SK-MEL-5 (cell line): ENCODE data around the gene C2CD5. TPM values are rescaled to one million over a fixed set of nuclear protein-coding genes. Genes with fewer than 3 reads are reported as not detected.

Experiments used
- DNase-seq: peaks from one replicate; pipeline ENCODE4 v3.0.0-alpha.2; 2016; ENCODE audit warnings: low read depth, low spot score
- in situ Hi-C: cut with HindIII; loops from 2 replicates; pipeline ENCODE4 v1.10.0; 2016; ENCODE audit warnings: low sequenced_read_pairs, high pct_unique_total_duplicates, low pct_unique_long_range_greater_than_20kb
- total RNA-seq: library from RNA; depleted of rRNA; stranded (reverse); fragments of >200 nt; shearing (Covaris generic); gene quantifications from 2 replicates; pipeline ENCODE4 v1.2.3, GENCODE V29; 2014; rRNA removed

Gene C2CD5
- total RNA-seq, 1 experiment from 2014 or later, result 12.4 TPM

- no peak for DNase-seq
- in situ Hi-C loops, result no loop called here
These were observed 135.5 kb downstream of the C2CD5 start for GRCh38 chr12:22408610-22409376.

GRCh38 chr12:22407397-22407796 lies 136.9 kb downstream of the C2CD5 start:
- in situ Hi-C loops, result no loop called here
- DNase-seq, result no peak

- in situ Hi-C loops, result no loop called here
- DNase-seq, result no peak
These were observed 137.7 kb downstream of the C2CD5 start for GRCh38 chr12:22406627-22407026.

- DNase-seq, result no peak
- in situ Hi-C loops, result no loop called here
These were observed 144.7 kb downstream of the C2CD5 start for GRCh38 chr12:22399464-22400180.

Other genes starting within 250 kb of the C2CD5 start
- 29.9 and 31.4 TPM in 2 replicates for gene ST8SIA1, start 209.8 kb downstream of the C2CD5 start, total RNA-seq
- 54.8 and 73.6 TPM in 2 replicates for gene ETNK1, start 80.6 kb upstream of the C2CD5 start, total RNA-seq